ENCODE measurements around the gene RXFP3.
"Not testable (repeated sequence)": the region's sequence is repeated elsewhere in the genome, so short reads cannot be mapped to it uniquely, and the experiment has no call there.

DNA sequence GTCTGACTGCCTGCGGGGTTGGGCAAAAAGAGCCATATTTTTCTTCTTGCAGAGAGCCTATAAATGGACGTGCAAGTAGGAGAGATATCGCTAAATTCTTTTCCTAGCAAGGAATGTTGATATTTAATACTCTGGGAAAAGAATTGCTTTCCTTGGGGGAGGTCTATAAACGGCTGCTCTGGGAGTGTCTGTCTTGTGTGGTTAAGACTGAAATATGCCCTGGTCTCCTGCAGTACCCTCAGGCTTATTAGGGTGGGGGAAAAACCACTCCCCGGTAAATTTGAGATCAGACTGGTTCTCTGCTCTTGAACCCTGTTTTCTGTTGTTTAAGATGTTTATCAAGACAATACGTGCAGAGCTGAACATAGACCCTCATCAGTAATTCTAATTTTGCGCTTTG is 29.9 kb upstream of the RXFP3 start:
- TF ChIP-seq, protein P1, sequence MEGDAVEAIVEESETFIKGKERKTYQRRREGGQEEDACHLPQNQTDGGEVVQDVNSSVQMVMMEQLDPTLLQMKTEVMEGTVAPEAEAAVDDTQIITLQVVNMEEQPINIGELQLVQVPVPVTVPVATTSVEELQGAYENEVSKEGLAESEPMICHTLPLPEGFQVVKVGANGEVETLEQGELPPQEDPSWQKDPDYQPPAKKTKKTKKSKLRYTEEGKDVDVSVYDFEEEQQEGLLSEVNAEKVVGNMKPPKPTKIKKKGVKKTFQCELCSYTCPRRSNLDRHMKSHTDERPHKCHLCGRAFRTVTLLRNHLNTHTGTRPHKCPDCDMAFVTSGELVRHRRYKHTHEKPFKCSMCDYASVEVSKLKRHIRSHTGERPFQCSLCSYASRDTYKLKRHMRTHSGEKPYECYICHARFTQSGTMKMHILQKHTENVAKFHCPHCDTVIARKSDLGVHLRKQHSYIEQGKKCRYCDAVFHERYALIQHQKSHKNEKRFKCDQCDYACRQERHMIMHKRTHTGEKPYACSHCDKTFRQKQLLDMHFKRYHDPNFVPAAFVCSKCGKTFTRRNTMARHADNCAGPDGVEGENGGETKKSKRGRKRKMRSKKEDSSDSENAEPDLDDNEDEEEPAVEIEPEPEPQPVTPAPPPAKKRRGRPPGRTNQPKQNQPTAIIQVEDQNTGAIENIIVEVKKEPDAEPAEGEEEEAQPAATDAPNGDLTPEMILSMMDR (IDR thresholded peaks at IDR 0.05): not testable (repeated sequence)
- TF ChIP-seq ZFX (IDR thresholded peaks at IDR 0.05; ENCODE audit: borderline replicate concordance): not testable (repeated sequence)

All from 22Rv1 (cell line).